NT2/D1 (cell line): ENCODE measurements around the gene NNMT.

Source experiments
- SUZ12 ChIP-seq: IDR thresholded peaks from 2 replicates; pipeline ENCODE4 v1.6.1; 2011; ENCODE audit not compliant: insufficient read length, insufficient read depth; ENCODE audit errors: extremely low read depth
- YY1 ChIP-seq: IDR thresholded peaks from 2 replicates; pipeline ENCODE4 v1.6.1; 2011; ENCODE audit not compliant: insufficient read length, insufficient read depth
- ZNF274 ChIP-seq: IDR thresholded peaks from 2 replicates; pipeline ENCODE4 v1.6.1; 2011; ENCODE audit warnings: mild to moderate bottlenecking, low read depth, low read length

- TF ChIP-seq YY1 (no peak), ZNF274 (no peak), SUZ12 (no peak)
Measured at GRCh38 chr11:114260483-114260882, 35.7 kb upstream of the NNMT start.
